ENCODE results near the gene ZNF462.

Gene ZNF462

DNA sequence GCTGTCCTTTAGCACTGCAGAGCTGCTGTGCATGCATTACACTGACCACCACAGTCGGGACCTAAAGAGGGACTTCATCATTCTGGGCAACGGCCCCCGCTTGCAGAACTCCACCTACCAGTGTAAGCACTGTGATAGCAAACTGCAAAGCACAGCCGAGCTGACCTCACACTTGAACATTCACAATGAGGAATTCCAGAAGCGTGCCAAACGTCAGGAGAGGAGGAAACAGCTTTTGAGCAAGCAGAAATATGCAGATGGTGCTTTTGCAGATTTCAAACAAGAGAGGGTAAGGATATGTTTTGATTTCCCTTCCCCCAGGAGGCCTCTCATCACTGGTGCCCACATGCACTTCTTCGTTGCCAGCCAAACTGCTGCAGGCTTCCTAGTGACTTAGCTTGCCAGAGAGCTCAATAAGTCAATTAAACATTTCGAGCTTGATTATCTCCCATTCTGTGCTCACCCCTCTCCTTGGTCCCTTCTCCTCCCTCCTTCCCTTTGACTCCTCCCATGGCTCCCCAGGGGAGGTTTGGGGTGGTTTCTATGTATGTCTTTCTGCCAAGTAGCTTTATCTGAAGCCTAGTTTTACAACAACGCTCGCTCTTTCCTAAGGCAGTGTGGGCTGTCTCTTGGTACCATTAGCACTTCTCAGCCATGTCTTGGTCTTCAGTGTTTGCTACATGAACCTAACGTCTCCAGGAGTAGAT, 66.7 kb downstream of the ZNF462 start:
- no peak for DNase-seq

DNA sequence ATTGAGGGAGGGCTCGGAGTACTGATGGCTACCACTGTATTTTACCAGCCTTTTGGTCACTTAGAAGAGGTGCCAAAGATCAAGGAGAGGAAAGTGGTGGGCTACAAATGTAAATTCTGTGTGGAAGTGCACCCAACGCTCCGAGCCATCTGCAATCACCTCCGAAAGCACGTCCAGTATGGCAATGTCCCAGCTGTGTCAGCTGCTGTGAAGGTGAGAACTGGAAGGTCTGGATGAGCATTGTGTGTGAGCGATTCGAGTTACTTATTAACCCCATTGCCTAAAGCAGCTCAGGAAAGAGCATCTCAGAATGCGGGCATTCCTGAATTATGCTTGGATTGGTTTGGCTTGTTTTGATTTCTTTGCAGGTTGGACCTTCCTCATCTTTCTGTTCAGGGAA, 67.5 kb downstream of the ZNF462 start:
- no peak for DNase-seq

DNA sequence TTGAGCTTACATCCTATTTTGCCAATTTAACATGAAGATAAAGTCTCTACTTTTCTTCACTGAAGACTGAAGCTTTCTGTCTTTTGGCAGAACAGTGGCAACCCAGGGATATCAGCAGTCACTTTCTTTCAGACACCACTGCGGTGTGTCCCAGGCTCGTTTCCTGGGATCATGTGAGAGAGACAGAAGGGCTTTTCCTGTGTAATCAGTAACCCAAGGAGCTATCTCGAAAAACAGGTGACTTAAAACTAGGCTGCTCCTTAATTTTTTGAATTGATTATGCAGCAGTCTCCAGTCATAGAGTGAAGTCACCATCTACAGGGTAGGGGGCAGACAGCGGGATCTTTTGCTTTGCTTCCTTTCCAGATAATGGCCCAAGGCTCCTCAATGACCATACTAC, 68.5 kb downstream of the ZNF462 start:
- DNase-seq, result no peak

DNA sequence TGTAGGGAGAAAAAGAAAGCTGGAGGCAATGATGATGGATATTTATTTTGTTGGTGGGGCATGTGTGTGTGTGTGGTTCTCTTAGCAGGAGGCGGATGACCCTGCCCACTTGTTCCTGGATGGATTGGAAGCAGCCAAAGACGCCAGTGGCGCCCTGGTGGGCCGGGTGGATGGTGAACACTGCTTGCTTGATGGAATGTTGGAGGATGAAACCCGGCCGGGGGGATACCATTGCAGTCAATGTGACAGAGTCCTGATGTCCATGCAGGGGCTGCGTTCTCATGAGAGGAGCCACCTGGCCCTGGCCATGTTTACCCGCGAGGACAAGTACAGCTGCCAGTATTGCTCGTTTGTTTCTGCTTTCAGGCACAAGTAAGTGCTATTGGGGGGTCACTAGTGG, 69.2 kb downstream of the ZNF462 start:
- no peak for DNase-seq

DNA sequence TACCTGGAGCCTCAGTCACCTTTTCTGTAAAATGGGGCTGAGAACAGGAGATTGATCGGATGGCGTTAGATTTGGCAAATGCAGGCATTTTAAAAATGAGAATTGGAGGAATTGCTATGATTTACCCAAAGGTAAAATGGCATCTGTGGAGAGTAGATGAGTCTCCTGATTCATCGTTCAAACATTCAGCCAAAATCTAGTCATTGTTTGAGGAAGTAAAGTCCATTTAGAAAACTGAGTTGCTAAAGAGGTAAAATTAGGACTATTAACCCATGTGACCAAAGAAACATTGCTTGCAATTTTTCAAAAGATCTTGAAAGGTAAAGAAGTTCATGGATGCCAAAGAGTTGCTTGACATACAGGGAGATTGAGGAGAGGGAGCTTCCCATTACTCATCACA, 69.7 kb downstream of the ZNF462 start:
- DNase-seq, result no peak

DNA sequence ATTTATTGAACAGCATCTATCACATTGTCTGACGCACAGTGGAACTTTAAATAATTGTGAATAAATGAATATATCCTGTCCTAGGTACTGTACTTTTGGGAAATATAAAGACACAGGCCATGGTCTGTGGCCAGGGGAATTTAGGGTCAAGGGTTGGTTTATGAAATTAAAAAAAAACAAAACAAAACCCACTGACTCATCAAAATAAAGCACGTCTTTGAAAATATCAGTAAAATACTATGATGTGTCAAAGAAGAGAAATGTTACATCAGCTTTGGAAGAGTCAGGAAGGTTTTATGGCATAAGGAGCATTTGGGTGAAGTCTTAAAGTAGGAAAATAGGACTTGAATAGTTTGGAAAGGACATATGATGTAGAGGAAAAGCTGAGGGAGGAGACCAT, 70.5 kb downstream of the ZNF462 start:
- no peak for DNase-seq

DNA sequence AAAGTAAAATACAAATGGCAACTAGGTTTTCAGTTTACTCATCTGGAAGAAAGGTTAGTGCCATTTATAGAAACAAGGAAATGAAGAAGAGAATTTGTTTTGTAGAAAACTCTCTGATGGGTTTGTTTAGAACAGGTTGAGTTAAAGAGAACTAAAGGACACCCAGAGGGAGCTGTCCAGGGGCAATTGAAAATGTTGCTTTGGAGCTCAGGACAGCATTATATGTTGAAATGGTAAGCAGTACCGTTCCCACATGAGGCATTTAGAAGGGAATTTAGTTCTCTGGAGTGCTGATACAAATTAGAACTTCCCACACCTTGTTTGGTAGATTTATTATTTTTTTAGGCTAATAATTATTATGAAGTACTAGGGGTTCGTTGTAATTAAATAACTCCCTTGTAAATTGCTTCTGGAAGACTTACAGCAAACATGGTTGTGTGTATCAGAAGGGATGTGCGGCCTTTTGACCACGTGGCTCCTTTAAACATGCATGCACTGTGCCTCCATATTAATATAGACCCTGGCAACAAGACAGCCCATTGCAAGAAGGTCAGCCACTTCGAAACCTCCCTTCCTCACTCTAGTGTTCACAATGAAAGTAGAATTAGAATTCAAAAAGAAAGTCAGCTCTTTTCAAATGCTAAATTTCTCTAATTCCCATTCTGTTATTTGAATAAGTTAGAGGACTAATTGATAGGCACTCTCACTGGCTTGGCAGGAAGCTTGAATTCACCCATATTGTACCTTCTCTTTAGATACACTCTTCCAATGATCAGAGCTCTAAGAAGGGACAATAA, 71.7 kb downstream of the ZNF462 start:
- no peak for DNase-seq

DNA sequence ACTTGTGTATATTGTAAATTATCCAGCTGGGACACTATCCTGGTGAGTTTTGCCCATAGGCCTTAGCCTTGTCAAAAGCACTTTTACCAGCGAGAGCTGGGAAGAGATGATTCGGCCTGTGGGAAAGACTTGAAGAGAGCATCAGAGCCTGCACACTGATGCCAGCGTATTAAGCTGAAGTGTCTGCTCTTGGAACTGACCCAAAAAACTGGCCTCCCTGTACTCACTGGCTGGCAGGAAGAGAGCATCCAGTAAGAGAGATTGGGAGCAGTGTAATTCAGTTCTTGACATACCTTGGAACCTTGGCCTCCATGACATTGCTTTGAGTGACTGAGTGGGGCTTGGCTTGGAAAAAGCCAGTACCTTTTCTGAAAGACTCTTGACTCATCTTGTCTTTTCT, 73.7 kb downstream of the ZNF462 start:
- no peak for DNase-seq

DNA sequence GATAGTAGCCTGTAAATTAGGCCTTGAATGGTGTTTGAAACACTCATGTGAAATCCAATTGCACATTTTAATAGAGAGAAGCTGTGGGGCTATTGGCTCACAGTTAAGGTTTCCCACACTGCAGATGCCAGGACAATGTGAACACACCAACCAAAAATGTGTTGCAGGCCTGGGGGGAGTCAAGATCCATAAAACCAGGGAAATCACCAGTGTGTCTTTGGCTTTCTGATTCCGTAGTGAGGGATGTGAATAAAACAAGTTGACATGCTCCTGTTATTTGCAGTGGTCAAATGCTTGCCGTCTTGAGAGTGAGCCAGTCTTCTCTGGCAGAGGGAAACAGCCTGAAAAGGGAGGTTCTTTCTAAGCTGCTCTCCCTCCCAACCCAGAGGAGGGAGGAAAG, 79.0 kb downstream of the ZNF462 start:
- no peak for DNase-seq

DNA sequence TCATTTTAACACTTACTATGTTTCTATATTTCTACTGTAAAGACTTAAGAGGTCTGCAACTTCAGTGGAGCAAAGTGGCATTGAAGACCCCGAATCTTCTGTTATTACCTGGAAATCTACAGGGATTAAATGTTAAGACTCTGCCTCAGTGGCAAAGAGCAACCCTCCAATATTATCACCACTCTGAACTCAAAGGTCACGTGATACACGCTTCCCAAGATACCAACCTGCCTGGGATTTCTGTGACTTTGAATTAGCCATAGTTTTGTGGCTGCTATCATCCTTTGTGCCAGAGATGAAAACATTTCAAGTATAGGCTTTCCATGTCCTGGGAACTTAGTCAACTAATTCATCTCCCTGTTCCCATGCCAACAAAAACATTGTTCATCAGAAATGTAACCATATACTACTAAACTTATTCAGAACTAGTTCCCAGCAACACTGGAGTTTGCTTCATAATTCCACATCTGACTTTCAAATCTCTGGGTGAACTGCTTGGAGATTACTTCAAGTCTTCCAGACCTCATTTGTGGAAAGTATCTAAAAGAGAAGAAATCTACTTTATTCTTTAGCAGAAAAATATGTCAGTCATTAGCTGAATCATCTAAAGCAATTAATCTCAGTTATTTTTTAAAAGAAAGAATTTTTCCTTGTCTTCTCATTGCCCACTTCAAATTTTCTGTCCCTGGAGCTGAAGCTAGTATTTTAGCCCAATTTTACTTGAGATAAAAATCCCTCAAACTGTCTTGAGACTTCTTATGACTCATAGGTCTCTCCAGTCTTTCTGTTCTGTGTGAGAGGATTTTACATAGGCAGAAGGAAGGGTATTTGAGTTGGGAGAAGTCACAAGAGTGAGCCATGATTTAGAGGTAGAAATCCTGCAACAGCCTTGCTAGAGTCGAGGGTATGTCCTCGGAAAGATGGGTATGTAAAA, 83.0 kb downstream of the ZNF462 start:
- DNase-seq, result no peak

DNA sequence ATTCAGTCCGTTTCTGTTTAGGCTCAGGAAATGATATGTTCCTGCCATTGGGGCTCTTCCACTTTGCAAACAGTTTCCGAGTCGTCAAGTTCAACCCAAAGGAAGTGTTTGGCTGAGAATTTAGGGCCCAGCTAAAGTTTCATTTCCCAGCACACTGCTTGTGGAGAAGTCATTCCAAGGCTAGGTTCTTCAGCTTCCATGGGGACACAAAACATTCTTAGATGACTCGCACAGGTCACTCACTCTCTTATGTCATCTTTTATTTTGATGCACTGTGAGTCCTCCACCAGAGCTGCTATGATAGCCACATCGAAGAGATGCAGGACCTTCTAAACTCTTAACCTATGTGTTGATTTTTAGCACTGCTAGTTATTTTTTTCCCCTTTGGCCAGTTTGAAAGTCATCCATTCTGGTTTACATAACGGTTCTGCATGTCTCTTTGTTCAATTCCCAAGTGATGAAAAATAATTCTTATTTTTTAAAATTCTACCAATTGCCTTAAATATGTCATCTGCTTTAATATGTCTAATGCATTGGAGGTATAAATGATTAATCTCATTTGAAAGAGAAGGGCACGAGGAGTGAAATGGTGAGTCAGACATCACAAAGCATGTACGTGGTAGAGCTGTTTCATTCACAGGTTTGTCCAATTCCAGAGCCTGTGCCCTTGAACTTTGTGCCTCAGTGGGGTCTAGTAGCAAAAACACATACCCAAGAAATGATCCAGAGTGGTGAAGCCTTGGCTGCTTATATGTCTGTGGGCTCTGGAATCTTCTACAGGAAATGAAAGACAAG, 84.3 kb downstream of the ZNF462 start:
- DNase-seq, result no peak

DNA sequence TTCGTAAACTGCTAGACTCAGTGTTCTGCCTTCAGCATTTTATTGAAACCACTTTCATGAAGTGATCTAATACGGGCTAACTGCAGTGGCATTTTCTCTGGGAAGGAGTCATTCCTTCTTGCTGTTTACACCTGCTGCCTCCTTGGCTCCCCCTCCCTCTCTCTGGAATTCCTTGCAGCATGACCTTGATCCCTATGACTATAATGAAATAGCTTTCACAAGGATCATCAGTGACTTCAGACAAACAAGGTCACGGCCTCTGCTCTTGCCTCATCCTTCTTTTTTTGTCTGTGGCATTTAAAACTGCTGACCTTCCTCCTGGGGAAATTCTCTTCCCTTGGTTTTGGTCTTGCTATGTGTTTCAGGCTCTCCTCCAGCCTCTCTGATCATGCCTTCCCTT, 90.2 kb downstream of the ZNF462 start:
- no peak for DNase-seq

DNA sequence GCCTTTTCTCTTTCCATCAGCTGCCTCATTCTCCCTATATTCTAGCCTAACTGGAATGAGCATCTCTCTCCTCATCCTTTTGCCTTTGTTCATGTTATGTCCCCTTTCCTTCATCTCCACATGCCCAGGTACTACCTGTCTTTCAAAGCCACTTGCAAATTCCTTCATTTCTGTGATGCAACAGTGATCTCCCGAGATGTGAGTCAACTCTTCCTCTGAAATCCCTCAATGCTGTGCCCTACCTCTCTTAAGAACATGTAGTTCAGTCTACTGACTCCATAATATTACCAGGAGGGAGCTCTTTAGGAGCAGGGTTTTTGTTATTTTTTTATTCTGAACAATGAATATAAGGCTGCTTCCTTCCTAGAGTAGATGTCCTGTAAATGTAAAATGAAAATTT, 91.6 kb downstream of the ZNF462 start:
- DNase-seq, result no peak

DNA sequence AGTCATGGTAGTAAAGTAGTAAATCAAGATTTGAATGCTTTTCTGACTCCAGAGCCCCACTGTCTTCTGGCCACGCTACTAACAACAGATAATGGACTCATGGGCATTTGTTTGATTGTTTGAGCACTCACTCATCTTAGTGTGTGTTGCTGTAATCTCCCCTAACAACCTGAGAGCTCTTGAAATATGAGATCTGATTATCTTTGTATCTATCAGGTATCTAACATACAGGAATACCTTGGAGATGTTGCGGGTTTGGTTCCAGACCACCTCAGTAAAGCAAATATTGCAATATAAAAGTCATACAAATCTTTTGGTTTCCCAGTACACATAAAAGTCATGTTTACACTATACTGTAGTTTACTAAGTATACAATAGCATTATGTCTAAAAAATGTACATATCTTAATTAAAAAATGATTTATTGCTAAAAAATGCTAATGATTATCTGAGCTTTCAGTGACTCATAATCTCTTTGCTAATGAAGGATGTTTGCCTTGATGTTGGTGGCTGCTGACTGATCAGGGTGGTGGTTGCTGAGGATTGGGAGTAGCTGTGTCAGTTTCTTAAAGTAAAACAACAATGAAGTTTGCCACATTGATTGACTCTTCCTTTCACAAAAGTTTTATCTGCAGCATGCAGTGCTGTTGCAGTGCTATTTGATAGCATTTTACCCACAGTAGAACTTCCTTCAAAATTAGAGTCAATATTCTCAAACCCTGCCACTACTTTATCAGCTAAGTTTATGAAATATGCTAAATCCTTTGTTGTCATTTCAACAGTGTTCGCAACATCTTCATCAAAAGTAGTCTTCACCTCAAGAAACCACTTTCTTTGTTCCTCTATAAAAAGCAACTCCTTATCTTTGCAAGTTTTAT, 92.2 kb downstream of the ZNF462 start:
- no peak for DNase-seq

DNA sequence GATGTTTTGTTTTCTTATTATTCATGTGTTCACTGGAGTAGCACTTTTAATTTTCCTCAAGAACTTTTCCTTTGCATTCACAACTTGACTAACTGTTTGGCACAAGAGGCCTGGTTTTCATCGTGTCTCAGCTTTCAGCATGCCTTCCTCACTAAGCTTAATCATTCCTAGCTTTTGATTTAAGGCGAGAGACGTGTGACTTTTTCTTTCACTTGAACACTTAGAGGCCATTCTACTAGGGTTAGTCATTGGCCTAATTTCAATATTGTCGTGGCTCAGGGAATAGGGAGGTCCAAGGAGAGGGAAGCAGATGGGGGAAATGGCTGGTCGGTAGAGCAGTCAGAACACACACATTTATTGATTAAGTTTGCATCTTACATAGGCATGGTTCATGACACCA, 94.0 kb downstream of the ZNF462 start:
- DNase-seq, result no peak

DNA sequence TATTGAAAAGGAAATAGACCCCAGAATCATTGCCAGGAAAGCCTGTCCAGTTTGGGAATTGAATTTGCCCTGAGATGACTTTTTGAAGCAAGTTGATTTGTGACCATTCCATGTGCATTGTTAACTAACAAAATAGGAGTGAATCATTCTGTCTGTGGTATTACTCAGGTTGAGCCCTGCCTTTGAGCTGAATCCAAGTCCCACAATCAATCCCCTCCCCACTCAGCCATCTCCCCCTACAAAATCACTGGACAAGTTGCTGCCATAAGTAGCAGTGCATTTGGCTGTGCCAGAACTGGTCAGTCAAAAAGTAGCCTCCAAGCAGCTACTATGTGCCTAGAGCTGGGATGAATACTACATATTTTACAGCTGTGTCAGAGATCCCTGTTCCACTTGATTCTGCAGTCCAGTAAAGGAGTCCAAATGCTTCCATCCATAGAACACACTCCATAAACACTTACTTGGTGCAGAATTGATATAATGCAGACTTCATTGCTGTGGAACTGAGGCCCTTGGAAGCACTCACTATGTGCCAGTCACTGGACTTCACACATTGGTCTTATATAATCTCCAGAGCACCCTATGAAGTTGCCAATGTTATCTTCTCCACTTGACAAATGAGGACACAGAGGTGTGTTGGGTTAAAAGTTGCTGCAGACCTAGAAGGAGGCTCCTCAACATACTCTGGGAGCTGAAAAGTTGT, 96.1 kb downstream of the ZNF462 start:
- DNase-seq, result no peak

DNA sequence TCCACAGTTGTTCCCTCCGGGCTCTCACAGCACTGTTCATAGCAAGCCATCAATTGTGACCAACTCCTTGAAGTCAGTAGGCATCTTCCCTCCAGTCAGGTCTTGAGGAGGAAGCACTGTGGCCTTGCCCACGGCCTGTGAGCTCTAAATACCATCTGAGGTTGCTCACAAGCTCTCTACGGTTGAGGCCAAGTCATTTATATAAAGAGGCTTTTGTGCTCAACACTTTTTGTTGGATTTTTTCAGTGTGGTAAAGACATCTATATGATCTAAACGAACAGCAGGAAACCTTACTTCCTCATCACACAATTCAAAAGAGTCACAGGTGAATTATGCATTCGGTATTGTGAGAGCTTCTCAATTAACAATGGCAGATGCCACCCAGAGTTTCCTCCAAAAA, 97.3 kb downstream of the ZNF462 start:
- DNase-seq, result no peak

DNA sequence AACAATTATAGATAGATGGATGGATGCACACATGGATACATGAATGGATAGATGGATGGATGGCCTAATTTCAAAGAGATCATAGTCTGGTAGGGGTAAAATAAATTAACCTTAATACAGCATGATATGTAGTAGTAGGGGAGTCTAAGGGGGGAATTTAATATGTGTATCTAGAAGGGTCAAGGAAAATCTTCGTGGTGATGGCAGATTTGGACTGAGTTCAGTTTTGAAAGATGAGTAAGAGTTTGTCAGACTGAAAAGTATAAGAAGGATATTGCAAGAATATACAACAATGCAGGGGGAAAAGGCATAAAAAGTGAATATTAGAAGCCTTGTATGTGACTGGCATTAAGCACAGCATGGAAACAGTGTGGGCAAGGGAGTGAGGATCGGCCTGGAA, 98.7 kb downstream of the ZNF462 start:
- no peak for DNase-seq

DNA sequence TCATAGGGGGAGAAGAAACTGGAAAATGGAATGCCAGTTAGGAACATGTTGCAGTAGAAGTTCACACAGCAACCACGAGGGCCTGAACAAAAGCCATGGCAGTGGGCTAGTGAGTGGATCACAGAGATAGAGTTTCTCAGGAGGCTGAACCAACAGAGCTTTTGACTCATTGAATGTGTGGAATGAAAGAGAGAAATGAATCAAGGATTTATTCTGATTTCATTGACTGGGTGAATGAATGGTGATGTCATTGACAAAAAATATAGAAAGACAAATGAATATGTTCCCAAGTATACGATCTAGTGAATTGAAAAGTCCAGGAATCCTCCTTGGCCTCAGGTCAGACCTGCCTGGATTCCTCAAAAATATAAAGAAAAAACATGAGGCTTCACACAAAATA, 99.2 kb downstream of the ZNF462 start:
- no peak for DNase-seq

DNA sequence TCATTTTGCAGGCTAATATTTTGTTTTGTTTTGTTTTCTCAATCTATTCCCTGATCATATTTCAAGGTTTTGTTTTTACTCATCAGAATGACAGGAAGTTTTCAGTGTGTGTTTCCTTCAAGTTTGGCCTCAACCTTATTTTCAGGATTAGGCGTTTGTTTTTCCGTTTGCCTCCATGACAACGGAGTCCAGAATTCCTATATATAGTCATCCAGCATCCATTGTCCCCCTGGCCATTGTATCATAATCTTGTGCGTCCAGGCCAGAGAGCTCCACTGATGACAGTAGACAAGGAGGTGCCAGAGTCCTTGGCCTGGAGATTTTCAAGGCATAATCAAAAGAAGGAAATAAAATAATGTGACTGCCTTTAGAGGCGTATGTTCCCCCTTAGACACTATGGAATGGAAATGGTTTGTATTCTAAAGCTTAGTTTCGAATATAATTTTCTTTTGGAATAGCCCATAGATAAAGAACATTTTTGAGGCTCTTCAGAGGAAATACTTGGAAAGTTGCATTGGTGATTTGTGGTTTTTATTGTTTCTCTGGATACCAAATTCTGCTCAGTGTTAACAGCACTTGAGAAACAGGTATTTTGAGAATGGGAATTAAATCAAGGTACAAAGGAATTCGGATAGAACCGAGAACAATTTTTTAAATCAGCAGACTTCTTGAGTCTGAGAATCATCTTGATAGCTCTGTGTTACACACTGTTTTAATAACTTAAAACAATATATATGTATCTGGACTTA, 99.8 kb downstream of the ZNF462 start:
- DNase-seq, result no peak
